NCI-H128 (cell line): ENCODE data around the gene C4orf51.
A peak's percentile ranks its signal among the peaks of the same experiment; 100 is the strongest.

Source experiments
- DNase-seq: peaks from one replicate; lab custom pipeline; 2025; ENCODE audit not compliant: unreplicated experiment; lab: John Stamatoyannopoulos, UW

The C4orf51 gene

DNA sequence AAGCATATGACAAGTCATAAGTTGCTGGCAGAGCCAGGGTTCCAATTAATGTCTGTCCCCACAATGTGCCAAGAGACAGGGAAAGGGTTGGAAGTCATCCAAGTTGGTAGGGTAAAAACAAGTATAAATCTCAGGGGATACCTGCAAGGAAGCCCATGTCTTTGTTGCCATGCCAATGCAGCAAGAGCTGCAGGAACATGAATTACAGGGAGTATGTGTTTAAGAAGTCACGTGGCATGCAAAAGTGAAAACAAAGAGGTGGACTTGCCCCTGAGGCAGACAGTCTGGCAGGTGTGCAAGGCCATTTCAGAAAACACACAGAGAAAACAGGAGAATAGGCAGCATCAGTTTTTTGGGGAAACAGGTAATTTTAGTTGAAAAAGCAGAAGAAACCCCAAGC is 29.4 kb downstream of the C4orf51 start:
- no peak for DNase-seq

DNA sequence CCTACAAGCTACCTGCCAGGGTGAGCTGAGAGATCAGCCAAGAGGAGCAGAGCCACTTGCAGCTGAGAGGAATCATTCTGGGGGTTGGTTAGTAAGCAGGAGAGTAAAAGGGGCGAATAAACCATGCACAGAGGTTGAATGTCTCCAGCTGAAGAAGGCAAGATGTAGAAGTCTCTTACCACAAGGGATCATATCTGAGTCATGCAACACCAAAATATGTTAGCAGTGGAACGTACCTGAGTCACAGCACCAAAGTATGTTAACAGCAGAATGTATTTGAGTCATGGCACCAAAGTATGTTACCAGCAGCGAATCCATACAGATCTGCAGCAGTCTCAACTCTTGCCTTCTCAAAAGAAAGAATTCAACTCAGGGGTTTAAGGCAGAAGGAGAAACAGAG is 29.9 kb downstream of the C4orf51 start:
- no peak for DNase-seq

DNA sequence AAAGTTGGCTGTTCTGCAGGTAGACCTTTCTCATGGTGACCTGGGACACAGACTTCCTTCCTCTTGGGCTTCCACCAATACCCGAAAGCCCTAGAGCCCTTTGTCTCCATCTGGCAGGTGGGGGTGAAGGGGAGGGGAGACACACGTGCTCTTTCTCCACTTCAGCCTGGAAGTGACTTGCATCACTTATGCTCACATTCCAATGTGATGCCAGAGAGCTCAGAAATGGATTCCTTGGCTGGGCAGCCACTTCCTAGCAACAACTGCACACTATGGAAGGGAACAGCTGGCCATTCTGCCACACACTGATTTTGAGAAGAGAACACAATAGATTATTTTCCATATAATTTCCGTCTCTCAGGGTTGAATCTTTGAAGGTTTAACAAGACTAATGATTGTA is 36.3 kb downstream of the C4orf51 start:
- no peak for DNase-seq

DNA sequence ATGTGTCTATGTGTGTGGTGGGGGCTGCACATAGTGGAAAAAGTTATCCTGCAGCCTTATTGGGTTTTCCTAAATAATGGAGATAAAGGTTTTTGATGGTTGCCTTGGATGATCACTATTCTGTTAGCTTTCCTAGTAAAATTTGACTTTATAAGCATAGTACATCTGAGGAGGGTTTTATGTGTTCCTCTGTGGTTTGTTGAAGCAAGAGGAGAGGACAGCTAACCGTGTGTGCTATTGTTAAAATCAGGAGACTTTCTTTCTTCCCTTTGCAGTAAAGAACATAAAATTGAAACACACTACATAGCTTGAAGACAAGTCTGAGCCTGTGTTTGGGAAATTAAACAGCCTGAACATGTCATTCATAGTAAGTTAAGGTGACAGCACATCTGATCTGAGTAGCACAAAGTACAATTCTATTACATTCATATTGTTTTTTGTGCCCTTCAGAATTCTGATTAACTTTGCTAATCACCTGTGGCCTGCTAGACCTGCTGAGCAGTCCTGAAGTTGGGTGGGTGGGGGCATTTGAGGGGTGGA is 36.8 kb downstream of the C4orf51 start:
- no peak for DNase-seq

DNA sequence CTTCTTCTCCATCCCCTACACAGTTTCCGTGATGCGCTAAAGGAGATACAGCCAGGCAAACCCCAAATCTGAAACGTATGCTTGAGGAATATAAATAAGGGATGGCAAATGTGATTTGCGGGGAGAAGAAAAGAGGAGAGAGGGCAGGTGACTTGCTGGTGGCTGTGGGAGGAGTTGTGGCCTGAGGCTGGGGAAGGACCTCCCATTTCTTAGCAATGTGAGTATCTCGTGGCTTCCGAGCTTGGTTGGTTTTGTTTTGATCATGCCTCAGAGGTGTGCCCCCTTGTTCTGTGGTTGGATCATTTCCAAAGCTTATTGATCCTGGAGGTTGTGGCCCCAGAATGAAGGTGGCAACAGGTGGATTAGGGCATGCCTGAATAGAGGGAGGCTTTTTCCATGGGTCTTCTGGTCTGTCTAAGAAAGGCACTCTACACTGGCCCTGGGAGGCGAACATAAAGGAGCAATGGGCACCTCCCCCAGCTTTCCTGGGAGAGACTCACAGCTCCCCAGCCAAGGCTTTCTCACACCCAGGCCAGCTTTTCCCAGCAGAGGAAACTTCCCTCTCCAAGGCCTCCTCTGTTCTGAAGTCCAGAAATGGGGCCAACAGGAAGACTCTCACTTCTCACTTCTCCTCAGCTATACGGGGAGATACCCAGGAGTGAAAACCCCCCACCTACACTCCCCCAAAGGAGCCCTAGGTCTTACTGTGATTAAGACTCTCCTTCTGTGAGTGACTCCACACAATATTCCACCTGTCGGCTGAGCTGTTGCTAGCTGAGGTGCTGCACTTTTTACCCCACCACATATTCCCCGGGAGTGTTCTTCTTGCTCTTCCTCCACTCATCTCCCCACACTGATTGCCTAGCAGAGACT is 40.0 kb downstream of the C4orf51 start:
- DNase-seq = no peak

DNA sequence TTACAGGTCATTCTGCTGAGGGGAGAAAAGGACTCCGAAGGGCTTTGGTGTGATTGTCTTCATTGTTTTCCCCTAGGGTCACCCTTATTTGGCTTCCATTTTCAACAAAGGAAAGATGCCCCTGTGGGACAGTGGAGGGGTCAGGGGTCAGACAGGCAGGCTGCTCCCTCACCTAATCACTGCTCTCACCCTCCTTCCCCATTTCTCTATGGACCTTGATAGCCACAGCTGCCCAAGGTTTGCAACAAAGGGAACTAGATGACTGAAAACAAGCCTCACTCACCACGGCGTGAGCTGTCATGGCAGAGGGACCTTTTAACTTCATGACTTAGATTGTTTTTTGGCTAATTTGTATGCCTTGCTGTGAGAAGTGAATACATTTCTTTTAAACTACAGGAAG is 40.7 kb downstream of the C4orf51 start:
- DNase-seq = no peak

DNA sequence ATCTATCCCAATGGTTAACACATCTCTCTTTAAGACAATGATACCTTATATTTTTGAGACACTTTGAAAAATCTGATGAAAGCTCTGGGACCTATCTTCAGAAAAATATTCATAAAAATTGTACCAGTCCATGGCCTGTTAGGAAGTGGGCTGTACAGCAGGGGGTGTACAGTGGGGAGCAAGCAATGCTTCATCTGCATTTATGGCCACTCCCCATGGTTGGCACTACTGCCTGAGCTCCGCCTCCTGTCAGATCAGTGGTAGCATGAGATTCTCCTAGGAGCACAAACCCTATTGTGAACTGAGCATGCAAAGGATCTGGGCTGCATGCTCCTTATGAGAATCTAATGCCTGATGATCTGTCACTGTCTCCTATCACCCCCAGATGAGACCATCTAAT is 42.6 kb downstream of the C4orf51 start:
- DNase-seq = no peak

DNA sequence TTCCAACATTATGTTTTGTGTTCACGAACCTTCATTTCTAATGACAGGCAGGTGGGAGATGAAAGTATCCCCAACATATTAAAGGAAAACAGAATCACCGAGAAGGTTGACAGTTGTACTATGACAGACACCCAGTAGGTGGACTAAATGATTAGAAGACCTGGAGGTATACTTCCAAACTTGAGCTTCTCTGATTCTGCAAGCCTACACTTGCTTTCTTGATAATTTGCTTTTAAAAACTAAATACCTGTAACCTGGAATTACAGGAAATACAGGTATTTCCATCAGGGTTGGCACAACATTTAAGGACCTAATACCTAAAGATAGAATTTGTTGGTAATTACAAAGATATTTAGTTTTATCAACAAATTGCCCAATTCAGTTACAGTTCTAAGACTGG is 43.4 kb downstream of the C4orf51 start:
- no peak for DNase-seq

DNA sequence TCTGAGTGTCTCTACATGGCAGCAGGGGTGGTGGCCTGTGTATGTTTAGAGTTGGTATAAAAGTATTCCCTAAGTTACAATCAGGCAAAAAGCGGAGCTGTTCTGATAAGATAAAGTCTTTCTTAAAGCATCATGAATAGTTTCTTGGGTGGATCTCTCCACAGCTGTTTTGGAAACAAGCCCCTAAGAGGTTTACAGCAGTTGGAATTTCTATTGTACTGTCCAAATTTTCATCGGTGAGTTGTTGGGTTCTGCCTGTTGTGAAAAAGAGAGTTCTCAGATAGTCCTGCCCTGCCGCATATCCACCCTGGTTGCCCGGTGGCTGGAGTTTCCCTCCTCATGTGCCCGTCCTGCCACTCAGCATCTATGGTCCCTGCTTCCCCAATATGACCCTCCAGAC is 50.1 kb downstream of the C4orf51 start:
- DNase-seq = no peak

DNA sequence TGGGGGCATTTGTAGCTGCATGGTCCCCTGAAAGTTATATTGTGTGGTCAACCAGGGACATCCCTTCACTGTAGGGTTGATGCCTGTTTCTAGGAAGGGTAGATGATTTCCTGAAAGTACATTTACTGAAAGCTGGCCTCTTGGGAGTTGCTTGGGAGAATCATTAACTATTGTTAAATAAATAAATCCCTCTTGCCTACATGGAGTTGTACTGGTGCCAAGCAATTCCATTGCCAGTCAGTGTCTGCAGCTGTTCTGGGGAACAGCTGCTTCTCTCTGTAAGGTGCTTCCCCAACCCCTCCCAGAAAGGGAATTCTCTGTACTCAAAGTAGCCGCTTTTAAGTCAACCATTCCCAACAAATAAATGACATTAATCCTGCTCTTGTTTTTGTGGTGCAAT is 51.1 kb downstream of the C4orf51 start:
- no peak for DNase-seq

DNA sequence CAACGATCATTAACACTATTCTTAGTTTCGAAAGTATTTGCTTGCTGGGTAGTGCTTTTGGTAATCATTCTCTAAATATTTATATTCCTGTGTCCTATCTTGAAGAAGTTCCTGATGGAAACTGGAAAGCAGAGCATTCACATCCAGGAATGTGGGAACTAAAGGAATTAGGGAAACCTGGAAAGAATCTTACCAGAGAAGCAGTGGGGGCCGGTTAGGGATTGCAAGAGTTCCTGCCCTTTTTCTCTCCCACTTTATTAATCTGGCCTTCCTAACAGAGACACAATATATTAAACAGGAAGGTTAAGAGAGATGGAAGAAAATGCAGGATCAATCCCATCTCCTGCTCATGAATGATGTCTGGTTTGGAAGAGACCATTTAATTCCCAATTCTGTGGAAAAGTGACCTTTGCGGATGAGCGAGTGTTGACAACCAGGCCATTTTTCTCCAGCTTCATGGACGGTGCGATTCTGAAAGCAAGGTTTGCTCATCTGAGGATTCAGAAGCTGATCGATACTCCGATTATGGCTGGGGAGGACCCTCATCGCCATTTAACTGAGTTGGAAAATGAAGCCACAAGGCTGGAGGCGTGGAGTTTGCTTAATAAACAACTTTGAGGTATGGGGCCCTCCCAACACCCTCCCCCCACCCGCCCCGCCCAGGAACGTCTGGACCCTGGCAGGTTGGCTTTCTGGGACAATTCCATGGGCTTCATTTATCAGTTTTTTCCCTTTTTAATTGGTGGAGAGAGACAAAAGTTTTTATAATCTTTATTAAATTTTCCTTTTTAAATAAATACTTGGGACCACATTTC is 52.3 kb downstream of the C4orf51 start:
- no peak for DNase-seq

DNA sequence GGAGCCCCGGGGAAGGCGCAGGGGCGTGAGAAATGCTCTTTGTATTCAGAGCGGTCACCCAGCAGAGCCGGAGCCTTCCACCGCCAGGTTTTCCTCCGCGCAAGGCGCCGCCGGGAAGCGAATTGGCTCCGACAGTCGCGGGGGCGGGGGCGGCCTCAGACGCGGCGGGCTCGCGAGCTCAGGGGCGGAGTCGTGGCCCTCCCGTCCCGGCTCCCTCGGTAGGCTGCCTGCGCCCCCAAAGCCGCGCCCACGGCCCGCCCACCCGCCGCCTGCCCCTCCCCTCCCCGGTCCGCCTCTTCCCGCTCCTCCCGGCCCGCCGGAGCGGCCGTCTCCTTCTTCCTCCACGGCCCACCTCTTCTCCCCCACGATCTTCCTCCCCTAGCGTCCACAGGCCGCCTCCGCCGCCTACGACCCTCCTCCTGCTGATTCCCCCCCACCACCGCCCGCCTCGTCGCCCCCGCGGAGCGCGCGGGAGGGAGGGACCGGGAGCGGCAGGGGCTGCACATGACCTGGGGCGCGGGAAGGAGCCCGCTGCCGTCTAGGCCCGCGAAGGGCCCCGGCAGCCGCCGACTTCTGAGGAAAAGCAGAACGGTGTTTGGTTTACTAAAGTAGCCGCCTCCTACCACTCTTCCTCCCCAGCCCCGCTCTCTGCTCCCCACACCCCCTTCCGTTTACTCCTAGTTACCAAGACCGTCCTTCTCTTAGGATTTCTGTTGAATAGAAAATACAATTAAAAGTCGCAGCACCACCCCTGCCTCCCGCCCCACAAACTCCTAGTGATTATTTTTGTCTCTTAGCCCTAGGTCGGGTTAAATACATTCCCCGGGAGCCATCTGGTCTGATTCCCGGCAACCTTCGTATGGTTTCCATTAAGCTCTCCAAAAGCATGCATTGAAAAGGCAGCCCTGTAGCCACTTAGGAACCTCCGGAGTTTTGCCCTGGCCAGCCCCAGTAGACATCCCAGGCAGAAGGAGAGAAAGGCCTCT is 53.2 kb downstream of the C4orf51 start:
- peak; percentile 68 for DNase-seq

DNA sequence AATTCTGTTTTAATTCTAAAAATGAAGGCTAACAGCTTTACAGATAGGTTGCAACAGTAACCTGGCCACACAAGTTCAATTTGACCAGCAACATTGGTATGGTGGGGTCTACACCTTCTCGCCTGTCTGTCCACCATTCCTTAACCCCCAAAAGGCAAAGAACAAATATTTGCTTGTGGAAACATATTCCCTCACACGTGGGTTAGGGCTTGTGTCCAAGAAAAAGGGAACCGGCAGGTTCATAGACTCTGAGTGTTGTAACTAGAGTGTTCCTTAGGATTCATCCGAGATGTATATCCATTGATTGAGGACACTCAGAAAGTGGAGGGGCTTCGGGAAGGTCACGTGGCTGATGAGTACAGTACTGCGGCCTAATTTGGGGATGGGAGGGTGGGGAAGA is 54.1 kb downstream of the C4orf51 start:
- DNase-seq = no peak

DNA sequence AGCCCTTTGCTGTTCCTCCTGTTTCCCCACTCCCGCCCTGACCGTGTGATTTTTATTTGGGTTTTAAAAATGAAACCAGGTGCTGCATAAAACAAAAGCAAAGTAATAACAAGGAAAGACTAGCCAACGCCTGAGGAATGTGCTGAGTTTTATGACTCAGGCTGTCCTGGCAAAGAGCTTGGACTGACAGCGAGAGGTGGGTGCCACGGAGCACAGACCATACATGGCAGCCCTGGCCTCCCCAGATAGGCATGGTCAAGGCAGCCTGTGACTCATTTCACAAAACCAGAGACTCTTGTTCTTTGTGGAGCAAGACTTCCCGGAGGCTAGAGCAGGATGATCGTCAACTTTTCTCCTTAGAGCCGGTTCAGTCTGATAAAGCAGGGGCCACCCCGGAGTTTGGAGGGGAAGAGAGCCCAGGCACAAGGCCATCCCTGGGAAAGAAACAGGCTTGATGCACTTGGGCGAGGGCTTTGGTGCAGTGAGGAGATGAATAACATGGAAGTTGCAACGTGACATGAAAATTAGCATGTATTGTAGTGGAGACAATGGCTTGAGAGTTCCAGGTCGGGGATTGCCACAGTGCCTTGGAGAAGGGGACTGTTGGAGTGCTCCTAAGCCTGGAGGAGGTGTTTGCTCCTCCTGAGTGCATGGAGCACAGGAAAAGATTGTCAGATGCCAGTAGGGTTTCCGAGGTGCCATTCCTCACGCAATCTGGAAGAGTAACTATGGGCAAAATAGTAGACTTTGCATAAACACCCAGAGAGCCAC is 54.8 kb downstream of the C4orf51 start:
- DNase-seq = no peak

DNA sequence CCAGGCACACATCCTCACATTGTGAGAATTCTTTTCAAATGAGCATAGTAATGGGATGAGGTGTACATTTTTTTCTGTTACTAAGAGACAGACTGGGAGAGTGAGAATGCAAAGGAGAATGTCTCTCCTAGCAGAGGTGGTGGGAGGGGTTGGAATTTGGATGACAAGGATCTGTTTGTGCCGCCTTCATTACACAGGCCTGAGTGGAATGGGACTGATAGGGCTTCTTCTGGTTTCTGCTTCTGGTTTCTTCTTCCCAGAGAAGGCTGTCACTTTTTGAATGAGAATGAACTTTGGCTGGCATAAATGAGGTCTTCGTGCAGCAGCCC is 55.4 kb downstream of the C4orf51 start:
- DNase-seq = no peak

DNA sequence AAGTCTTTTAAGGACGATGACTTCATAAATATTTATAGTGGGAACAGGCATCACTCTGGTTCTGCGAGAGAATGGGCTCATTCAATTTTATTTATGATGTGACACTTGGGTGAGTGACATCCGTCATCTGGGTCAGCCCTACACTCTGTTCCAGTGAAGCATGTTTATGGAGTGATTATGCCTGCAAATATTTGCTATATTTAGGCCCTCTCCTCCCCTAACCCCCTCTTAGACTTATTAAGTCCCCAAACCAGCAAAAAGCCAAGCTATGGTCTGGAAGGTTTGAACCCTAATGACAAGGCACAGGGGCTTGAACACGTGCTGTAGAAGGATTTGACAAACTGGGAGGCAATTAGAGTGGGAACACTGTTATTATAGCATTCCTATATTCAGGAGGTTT is 55.9 kb downstream of the C4orf51 start:
- no peak for DNase-seq

DNA sequence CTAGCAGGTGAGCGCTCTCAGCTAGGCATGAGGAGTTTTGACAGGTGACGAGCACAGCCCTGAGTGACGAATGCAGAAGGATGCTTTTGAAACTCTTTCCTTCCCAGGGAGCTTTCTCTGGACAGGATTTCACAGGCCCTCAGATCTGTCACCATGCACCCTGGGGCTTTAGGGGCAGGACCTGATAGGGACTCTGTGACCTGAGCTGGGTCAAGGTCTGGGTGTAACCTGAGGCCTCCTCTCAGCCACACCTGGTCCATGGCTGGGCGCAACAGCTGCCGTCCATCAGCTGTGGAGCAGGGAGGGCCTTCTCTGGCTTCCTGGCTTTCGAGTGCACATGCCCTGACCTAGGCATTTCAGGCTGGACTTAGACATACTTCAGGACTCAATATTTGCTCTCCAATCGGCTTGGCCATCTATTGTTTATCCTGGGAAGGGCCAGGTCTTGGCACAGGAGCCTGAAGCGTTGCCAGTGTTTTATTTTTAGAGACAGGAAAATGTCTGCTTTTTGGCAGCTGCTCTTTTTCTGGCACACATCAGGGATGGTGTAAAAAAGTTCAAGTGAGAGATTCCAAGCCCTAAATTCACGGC is 56.4 kb downstream of the C4orf51 start:
- DNase-seq = no peak

DNA sequence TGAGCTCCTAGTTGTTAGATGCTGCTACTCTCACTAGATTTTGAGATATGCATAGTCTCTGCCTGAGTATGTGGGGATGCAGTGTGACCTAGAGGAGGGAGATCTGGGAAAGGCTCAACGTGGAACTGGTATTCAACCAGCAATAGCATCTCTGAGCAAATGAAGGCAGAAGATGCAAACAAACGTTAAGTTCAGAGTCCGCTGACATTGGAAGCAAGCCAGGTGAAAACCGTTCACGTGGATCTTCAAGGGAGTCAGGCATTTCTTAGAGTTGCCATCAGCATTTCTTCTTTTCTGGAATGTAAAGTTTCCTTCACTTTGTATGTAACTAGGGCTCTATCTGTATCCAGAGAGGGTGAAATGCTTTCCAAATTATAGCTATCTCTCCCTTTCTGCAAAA is 59.9 kb downstream of the C4orf51 start:
- no peak for DNase-seq

DNA sequence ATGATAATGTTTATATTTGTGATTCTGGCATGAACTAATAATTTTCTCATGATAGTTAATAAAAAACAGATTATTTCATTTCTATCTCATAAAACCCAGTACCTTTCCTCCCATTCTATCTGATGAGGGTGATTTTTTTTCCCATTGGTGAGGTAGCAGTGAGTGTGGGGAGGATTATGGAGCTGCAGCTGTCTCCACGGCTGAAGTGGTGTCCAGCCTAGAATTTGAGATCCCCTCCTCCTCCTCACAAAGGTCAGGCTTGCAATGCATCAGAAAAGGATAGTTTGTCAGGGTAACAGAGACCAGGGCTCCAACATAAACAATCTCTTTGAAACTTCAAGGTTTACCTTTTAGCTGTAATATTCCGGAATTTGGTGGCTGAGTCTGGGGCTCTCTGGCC is 60.9 kb downstream of the C4orf51 start:
- DNase-seq = no peak

DNA sequence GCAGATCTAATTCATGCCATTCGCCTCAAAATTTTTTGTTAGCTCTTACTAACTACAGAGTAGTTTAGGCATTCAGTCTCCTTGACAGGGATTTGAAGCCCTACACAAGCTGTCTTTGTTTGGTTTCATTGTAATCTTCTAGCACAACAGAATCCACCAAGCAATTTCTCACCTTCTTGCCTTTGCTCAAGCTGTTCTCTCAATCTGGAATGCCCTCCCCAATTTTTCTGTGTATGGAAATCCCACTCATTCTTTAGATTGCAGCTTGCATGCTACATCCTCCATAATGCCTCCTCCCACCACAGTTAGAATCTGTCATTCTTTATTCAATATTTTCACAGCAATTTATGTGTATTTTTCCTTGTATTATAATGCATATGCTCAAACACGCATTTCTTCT is 63.7 kb downstream of the C4orf51 start:
- no peak for DNase-seq
